ENCODE data around the gene BEX5.
"Not testable (repeated sequence)": the region's sequence is repeated elsewhere in the genome, so short reads cannot be mapped to it uniquely, and the experiment has no call there.

DNA sequence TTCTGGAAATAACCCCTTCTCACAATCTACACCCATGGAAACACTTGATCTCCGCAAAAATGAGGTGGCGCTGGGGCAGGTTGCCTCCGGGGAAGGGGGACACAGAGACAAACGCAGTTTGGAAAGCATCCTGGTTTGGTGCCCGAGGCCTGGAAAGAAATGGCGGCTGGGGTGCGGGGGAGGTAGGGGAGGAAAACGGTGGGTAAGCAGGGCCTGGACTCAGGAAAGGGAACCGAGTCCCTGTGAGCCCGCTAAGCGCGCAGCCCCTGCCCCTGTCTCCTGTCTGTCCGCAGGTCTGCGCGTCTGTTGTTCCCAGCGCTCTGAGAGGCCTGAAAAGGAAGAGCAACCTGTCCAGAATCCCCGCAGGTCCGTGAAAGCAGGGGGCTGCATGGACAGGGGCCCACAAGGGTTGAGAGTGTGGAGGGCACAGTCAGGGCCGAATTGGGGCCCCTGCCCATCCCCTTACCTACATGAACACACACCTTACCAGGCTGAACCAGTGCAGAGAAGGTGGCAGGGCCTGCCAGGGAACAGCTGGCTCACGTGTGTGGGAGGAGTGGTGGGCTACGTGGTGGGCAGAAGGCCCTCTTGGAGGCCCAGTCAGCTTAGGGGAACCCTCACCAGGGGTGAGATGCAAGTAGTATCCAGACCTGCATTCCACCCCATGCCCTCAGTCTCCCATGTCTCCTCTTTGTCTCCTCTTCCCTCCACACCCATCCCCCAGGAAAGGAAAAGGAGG, 29.5 kb downstream of the BEX5 start:
- TF ChIP-seq, protein P1, sequence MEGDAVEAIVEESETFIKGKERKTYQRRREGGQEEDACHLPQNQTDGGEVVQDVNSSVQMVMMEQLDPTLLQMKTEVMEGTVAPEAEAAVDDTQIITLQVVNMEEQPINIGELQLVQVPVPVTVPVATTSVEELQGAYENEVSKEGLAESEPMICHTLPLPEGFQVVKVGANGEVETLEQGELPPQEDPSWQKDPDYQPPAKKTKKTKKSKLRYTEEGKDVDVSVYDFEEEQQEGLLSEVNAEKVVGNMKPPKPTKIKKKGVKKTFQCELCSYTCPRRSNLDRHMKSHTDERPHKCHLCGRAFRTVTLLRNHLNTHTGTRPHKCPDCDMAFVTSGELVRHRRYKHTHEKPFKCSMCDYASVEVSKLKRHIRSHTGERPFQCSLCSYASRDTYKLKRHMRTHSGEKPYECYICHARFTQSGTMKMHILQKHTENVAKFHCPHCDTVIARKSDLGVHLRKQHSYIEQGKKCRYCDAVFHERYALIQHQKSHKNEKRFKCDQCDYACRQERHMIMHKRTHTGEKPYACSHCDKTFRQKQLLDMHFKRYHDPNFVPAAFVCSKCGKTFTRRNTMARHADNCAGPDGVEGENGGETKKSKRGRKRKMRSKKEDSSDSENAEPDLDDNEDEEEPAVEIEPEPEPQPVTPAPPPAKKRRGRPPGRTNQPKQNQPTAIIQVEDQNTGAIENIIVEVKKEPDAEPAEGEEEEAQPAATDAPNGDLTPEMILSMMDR (conservative IDR thresholded peaks at IDR 0.05; ENCODE audit: low read length), result not testable (repeated sequence)
- TF ChIP-seq EZH2phosphoT487 (IDR thresholded peaks at IDR 0.05; ENCODE audit: borderline replicate concordance), result not testable (repeated sequence)

All from Loucy (cell line).